Limb (tissue), 2 donors: ENCODE data around the gene PSPN.
"Not testable (repeated sequence)": the region's sequence is repeated elsewhere in the genome, so short reads cannot be mapped to it uniquely, and the experiment has no call there.

Experiments used
- DNase-seq, 2 donors: peaks; one replicate each; pipeline ENCODE4 v3.0.0-alpha.2; 2016; ENCODE audit errors: extremely low spot score in 2 of 2

Gene PSPN

DNA sequence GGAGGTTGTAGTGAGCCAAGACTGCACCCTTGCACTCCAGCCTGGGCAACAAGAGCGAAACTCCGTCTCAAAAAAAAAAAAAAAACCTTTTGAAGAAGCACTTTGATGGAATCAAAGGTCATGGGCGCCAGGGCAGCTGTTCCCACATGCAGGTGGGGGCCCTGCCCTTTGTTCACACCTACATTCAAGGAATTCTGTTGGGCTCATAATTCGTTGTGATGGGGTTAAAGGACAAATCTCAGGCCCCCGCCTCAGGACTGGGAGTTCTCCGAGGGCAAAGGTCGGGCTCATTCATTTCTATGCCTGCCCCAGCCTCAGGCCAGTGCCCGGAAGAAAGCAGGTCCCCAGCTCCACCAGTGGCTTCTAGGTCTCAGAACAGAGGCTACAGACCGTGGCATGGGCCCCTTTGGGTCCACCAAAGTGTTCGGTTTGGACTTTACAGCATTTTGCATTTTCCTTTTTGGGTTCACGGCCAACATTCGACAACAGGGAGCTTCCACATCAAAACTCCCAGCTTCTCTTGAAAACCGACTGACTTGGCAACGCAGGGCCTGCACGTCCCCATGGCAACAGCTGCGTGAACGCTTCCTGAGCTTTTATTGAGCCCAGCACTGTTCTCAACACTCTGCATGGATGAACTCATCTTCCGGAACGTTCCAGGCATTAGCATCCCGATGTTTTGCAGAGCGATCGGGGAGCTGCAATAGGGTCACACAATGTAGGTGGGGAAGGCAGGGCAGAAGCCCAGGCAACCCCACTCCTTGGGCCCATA is 27.3 kb upstream of the PSPN start:
- peak; percentile 81 to 85 for DNase-seq

DNA sequence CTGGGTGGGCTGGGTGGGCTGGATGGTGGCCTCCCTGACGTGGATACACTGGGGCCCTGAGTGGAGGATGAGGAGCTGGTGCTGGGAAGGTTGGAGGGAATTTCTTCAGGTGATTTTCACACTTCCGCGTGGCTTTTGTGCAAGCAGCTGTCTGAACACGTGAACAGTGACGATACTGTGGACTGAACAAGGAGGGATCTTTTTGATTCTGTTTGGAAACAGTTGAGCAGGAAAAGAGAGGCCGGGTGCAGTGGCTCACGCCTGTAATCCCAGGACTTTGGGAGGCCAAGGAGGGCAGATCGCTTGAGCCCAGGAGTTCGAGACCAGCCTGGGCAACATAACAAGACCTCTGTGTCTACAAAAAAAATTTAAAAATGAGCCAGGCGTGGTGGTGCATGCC is 26.3 kb upstream of the PSPN start:
- no peak for DNase-seq

DNA sequence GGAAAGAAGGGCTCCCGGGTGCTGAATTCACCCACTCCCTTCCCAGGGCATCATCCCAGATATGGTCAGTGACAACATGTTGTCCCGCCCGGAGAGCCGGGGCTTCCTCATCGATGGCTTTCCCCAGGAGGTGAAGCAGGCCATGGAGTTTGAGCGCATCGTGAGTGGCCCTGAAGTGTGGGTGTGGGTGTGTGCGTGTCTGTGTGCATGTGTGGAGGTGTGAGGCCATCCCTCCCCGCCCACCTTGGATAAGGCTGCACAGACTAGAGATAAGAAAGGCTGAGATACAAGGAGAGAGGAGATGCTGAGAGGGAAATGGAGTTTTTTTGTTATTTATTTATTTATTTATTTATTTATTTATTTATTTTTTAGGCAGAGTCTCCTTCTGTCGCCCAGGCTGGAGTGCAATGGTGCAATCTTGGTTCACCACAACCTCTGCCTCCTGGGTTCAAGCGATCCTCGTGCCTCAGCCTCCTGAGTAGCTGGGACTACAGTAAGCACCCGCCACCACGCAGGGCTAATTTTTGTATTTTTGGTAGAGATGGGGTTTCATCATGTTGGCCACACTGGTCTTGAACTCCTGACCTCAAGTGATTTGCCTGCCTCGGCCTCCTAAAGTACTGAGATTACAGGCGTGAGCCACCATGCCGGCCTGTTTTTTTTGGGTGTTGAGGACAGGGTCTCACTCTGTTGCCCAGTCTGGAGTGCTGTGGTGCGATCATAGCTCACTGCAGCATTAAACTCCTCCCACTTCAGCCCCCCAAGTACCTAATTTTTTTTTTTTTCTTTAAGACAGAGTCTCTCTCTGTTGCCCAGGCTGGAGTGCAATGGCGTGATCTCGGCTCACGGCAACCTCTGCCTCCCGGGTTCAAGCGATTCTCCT is 24.6 kb upstream of the PSPN start:
- not testable (repeated sequence) for DNase-seq

DNA sequence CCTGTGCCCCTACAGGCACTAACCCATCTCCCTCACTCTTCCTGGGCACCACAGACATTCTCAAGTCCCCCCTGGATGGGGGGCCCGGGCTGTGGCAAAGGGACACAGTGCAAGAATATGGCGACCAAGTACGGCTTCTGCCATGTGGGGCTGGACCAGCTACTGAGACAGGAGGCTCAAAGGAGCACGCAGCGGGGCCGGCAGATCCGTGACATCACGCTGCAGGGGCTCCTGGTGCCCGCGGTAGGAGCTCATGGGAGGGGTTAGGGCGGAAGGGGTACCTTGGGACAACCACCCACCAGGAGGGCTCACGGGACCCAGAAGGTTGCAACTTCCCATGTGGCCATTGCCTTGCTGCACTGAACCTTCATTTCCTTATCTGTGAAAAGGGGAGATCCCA is 20.6 kb upstream of the PSPN start:
- DNase-seq, result no peak

DNA sequence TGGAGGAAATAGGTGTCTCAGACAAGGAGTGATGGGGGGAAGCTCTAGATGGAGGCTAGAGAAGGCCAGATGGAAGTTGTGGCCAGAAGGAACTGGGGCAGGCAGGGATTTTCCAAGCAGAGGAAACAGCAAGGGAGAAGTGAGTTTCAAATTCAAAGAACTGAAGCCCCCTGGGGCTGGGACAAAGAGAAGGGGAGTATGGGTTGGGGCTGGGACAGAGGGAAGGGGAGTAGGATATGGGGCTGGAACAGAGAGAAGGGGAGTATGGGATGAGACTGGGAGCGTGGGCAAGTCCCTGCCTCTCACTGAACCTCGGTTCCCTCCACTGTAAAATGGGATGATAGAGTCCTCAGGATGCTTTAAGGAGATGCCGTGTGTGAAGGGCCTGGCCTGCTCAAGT is 19.1 kb upstream of the PSPN start:
- DNase-seq, result no peak

DNA sequence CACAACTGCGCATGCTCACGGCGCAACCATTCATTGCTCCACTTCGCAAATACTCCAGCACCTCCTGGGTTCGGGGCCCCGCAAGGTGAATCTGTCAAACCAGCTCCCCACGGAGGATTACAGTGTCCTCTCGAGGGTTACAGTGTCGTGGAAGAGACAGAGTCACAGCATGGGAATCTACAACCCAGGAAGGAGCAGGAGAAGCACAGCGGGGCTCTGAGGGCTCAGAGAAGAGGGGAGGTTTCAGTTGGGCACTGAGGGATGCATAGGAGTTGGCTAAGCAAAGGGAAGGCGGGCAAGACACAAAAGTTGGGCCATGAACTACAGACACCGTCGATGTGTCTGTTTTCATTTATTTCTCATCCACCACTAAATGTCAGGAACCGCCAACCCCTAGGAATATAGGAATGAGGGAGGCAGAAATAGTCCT is 18.3 kb upstream of the PSPN start:
- no peak for DNase-seq

DNA sequence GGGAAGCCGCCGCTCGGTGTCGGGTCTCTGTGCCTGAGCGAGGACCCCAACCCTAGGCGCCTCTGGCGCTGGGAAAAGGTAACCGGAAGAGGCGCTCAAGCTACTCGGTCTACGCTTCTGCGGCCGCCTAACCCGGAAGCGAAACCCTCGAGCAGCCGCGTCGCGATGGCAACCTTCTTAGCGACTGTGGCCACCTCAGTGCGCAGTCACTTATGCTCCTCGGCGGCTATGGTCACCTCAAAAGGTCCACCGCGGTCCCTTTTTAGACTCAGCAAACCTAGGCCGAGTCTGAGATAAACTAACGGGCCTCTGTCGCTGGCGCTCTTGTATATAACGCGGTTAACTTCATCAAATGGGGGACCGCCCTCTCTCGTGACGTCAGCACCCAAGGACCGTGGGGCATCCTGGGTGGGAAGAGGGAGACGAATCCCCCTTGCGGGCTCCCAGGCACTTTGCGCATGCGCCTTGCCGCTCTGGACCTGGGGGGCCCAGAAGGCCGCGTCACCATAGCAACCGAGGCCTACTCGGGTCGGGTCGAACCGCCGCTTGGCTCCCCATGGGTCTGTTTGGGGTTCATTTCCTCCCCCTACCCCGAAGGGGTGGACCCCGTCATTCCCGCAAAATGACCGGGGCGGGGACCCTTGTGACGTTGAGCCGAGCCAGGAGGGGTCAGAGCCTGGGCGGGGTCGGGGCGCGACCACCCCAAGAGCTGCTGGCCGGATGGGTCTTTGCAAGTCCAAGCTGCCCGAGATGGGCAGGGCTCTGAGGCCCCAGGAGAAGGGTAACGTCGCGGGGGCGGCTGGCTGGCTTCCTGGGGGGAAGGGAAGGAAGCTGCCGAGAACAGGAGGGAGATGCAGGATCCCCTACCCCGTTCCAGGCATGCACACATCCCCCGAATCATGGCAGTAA is 17.6 kb upstream of the PSPN start, which contains the start of gene GTF2F1:
Gene GTF2F1 (minus strand): TSS at position 91 of the 909 bp plus-strand sequence. CDS start 169 bp downstream, outside the sequence.
- DNase-seq, result peak; percentile 97 to 98

DNA sequence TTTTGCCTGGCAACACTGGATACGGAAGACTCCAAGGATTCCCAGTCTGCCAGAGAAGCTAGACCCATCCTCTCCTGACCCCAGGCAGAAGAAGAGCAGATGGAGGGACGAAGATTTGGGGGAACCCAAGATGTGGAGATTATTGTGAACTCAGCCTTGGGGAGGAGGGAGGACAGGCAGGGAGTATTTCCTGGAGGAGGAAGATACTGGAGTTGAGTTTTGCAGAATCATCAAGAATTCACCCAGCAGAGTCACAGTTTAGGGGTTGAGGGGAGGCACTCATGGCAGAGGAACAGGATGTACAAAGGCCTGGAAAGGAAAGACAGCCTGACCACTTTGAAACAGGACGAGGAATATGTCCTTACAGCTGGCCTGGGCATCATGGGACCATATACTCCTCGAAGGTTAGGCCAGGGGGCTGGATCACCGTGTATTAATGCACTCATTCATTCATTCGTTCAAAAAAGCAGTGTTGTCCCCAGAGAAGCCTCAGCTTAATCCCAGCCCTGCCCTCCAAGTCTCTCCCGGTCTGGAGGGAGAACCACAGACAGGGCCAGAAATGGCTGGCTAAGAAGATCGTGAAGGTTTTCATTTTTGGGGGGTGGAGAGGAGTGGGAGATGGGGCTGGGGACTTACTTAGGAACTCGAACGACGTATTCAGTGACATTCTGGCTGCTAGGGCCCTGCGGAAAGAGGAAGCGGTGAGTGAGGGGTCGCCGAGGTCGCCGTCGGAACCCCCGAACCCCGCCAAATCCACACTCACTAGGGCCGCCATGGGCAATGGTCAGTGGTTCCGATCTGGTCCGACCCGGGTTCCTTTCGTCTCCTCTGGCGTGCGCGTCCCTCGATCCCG is 16.7 kb upstream of the PSPN start:
- no peak for DNase-seq

DNA sequence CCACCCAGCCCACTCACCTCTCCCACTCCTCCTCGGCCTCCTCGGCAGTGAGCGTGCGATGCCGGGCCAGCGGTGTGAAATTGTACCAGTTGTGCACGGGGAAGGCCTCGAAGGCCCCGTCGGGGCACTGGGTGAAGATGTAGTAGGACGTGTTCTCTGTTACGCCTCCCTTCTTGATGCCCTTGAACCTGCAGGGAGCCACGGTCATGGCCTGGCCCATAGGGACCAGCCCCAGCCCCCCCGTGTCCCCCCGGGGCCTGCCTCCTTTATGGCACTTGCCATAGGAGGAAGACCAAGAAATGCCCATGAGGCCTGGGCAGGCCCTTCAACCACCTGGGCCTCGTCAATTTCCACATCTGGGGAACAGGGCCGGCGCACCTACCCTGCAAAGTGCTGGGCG is 11.6 kb upstream of the PSPN start:
- no peak for DNase-seq

DNA sequence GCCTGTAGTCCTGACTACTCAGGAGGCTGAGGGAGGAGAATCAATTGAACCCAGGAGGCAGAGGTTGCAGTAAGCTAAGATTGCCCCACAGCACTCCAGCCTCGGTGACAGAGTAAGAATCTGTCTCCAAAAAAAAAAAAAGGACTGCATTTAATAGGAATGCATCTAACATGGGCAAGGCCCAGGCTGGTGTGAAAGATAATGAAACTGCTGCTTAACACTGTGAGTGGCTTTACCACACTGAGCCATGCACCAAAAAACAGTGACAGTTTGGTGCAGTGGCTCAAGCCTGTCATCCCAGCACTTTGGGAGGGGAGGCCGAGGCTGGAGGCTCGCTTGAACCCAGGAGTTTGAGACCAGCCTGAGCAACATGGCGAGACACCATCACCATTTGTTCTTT is 8.6 kb upstream of the PSPN start:
- no peak for DNase-seq

DNA sequence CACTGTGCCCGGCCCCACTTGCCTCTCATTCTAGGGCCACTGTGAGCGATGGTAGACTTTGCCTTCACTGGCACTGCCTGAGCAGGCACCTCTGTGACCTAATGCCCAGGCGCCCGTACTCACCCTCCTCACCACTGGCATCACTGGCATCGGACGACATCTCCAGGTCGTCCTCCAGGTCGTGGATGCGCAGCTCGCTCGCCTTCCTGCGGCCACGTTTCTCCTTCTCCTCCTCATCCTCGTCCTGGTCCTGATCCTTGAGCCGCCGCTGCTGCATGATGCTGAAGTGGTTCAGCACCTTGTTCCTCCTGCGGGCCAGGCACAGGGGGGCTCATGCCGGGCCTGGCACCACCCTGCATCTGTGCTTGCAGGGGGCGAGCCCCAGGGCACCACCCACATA is 7.5 kb upstream of the PSPN start:
- no peak for DNase-seq

DNA sequence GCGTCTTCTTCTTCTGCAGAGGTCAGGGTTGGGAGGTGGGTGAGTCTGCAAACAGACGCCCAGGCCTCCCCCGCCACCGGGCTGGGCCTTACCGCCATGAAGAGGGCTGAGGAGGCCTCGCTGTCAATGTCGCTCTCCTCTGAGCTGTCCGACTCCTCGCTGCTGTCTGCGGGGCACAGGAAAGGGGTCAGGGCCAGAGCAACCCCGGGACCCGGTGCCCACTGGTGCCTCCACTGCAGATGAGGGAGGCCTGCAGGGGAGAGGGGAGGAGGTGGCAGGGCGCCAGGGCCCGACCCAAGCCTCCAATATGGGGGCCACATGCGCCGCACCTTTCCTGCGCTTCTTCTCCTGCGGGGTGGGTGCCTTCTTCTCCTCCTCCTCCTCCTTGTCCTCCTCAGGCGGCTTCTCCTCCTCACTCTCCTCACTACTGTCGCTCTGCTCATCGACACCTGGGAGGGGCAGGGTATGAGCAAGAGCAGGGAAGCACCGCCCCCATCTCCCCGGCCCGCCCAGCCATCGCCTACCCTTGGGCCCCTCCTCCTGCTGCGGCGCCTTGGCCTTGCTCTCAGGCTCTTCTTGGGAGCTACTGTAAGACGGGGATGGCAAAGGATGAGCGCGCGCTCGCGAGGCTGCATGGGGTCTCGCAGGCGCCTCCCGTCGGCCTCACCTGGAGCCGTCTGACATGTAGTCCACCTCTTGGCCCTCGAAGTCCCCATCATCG is 5.5 kb upstream of the PSPN start:
- no peak for DNase-seq

DNA sequence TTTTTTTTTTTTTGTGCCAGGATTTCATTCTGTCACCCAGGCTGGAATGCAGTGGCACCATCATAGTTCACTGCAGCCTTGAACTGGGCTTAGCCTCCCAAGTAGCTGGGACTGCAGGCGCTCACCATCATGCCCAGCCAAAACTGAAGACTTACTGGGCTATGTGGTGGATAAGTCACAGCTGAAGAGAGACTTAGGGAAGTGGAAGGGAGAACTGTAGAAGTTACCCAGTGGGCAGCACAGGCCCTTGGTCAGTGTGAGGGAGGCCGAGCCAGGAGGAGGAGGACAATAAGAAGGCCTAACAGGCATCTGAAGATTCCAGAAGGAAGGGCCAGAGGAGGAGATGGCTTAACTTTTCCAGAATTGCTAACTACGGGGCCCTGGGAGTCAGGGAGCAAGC is 4.0 kb upstream of the PSPN start:
- no peak for DNase-seq

DNA sequence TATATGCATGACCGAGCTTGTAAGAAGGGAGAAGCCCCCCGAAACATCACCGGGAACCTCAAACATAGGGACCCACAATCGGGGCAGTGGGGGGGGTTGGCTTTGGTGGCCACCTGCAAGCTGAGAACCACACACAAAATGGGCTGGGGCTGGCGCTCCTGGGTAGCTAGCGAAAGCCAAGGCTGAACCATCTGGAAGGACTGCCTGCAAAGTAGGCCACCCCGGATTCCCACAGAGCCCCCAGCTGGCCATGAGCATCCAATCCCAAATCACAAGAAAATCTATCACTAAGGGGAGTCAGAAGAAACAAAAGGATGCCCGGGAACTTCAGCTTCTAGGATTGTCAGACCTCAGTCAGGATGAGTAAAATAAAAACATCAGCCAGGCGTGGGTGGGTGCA is 2.8 kb upstream of the PSPN start:
- no peak for DNase-seq

DNA sequence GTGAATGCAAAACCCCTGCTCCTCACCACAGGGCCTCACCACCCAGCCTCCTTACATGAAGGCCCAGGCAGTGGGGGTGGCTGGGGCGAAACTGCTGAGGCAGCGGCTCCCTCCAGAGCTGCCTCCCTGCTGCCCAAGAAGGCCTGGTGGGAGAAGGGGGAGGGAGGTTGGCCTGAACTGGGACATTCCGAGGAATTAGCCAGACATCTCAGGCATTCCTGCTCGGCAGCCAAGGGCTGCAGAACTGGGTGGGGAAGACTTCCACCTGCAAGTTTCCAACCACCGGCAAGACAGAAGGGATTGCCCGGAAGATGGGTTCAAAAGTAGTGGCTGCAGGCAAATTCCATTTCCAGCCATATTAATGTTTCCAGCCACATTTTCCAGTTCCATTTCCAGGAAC is 2.3 kb upstream of the PSPN start:
- peak; percentile 30 to 52 for DNase-seq

DNA sequence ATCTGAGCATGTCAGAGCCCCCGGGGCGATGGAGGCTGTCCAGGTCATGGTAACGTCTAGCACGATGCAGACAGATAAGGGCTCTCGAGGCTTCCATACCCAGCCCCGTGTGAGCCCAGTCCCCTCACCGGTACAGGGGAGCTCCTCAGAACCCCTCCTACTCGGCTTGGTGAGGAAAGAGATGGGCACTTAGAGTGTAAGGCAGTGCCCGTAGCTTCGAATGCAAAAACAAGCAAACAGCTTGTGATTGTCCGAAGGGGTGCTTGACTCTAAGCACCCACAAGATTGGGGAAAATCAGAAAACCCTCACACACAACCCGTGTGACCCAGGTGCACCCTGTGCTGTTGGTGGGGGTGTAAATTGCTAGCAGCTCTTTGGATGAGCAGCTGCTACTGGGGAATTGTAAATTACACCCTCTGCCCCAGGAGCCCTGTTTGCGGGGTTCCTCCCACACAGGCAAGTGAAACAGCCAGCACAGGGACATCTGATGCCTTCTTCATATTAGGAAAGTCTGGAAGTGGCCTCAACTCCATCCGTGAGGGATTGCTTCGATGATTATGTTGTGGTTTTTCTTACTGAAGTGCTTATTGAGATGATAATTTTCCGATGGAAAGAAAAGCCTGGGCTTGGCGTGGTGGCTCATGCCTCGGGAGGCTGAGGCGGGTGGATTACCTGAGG is 918 bp upstream of the PSPN start:
- no peak for DNase-seq

DNA sequence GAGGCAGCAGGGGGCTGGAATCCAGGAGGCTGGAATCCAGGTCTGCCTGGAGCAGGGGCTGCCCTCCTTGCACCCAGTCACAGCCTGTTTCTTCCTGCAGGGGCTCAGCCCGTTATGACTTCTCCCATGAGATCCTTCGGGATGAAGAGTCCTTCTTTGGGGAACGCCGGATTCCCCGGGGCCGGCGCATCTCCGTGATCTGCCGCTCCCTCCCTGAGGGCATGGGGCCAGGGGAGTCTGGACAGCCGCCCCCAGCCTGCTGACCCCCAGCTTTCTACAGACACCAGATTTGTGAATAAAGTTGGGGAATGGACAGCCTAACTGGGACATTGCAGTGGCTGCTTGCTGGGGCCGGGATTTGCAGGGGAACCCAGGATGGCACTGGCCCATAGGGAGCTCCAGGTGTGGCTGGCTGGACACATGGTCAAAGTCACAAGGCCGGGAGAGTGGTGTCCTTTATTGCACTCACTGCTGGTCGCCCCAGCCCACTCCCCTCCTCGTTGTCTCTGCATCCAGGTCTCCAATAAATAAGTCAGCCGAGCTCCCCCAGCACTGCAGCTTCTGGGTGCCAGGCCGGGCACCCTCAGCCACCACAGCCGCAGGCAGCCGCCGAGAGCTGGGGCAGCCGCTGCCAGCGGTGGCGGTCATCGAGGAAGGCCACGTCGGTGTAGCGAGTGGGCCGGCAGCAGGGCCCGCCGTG is 872 bp downstream of the PSPN start:
- no peak for DNase-seq

DNA sequence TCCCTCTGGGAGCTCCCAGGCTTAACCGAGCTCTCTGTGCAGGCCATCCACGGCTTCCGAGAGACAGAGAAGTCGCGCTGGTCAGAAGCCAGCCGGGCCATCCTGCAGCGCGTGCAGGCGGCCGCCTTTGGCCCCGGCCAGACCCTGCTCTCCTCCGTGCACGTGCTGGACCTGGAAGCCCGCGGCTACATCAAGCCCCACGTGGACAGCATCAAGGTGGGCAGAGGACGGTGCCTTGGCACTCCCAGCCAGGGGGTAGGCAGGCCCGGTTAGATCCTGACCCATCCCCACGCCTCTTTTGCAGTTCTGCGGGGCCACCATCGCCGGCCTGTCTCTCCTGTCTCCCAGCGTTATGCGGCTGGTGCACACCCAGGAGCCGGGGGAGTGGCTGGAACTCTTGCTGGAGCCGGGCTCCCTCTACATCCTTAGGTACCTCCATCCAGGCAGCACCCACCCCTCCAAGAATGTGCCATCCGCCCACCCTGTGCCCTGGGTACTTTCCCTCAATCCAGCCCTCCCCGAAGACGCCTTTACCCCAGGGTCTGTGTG is 1.5 kb downstream of the PSPN start:
- DNase-seq, result no peak

DNA sequence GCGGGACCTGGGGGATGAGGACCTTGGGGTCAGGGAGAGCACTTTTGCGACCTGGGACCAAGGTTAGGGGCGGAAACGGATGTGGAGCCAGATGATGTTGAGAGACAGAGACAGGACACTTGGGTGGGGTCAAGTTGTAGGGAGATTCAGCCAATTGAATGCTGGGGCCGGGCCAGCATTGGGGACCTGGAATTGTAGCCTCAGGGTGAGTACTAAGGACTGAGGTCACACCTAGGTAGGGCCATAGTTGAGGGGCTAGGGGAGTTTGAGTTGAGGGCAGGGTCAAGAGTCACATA is 2.0 kb downstream of the PSPN start:
- no peak for DNase-seq
